Large intestine (tissue), 3 donors: ENCODE results near the gene ZKSCAN1. TPM values are rescaled to one million over a fixed set of nuclear protein-coding genes. Genes with fewer than 3 reads are reported as not detected.

Experiments
- DNase-seq, 2 donors: peaks; one replicate each; pipeline versions ENCODE4 v3.0.0 to v3.0.0-alpha.2; 2013
- H3K27ac ChIP-seq: one replicate; pipeline ENCODE4 v1.5.1; 2013; ENCODE audit warnings: low read length
- H3K27me3 ChIP-seq: 2 replicates; pipeline ENCODE4 v1.6.1; 2013; ENCODE audit warnings: low read length; ENCODE audit not compliant: control insufficient read depth, insufficient read depth
- H3K36me3 ChIP-seq: 2 replicates; pipeline ENCODE4 v1.6.1; 2013; ENCODE audit warnings: low read length; ENCODE audit not compliant: control insufficient read depth, insufficient read depth
- H3K4me1 ChIP-seq: one replicate; pipeline ENCODE4 v1.6.1; 2013; ENCODE audit warnings: low read length; ENCODE audit not compliant: control insufficient read depth, insufficient read depth
- H3K4me3 ChIP-seq: one replicate; pipeline ENCODE4 v1.5.1; 2013; ENCODE audit warnings: low read length
- H3K9me3 ChIP-seq: one replicate; pipeline ENCODE4 v1.6.1; 2013; ENCODE audit warnings: mild to moderate bottlenecking, low read depth, low read length, moderate library complexity; ENCODE audit not compliant: control insufficient read depth
- WGBS: methylation state at CpG from one replicate; pipeline ENCODE4 v1.1.5; 2013; ENCODE audit warnings: low lambda C conversion rate; ENCODE audit not compliant: insufficient coverage; 5-methylcytosine and 5-hydroxymethylcytosine counted together
- polyA plus RNA-seq: library from polyadenylated mRNA; unstranded; fragments of 120-200 nt; gene quantifications from one replicate; pipeline ENCODE4 v1.2.1, GENCODE V29; 2013

ZKSCAN1 gene
- polyA plus RNA-seq, 1 donor, result 45.6 TPM

DNA sequence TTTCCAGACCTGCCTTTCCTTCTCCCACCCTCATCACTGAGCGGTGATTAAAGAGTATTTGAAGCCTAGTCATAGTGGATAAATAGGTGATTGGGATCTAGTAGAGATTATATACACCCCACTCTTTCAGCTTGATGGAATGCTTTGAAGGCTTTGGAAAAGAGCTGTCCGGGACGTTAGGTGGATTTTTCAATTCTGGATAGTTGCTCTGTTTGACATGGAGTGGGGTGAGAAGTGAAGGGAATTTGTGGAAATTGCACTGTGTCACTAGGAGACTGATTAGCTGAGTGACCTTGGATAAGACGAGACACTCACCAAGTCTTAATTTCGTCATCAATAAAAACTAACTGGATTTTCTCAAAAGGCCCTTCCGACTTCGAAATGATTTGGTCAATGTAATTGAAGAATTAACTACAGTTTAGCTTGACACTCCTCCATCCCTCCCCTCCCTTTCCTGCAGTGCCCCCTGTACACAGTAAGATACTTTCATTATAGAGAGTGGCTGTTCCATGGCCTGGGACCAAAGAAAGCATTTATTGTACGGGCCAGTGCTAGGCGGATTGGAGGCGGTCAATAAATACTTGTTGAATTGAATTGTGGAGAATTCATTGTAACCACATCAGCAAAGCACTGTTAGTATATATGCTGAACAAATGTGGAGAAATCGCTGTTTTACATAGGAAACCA lies 962 bp downstream of the ZKSCAN1 start:
- Histone ChIP-seq H3K36me3 (no peaks in the 10 kb centered on the region), H3K4me1 (peaks cover 17% of the 10 kb centered on the region), H3K9me3 (no peaks in the 10 kb centered on the region), H3K27me3 (no peaks in the 10 kb centered on the region), H3K27ac (peak overlapping the region; percentile 92), H3K4me3 (peak overlapping the region; percentile 99)
- WGBS, result no CpG with 5 or more reads among the region's 11 CpGs
- DNase-seq, result peak in 1 of 2 donors; percentile 62

DNA sequence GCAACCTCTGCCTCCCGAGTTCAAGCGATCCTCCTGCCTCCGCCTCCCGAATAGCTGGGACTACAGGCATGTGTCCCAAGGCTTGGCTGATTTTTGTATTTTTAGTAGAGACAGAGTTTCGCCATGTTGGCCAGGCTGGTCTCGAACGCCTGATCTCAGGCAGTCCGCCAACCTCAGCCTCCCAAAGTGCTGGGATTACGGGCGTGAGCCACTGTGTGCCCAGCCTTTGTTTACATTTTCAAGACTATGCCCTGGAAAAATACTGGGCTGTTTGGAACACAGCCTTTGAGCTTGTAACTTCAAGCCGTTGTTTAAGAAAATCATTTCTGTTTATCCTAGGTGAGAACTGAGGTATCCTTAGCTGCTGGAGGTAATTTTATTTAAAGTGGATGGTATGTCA lies 1.9 kb downstream of the ZKSCAN1 start:
- peak overlapping the region; percentile 92 for H3K27ac ChIP-seq
- peak overlapping the region; percentile 99 for H3K4me3 ChIP-seq
- no CpG with 5 or more reads among the region's 11 CpGs for WGBS
- no peaks in the 10 kb centered on the region for H3K36me3 ChIP-seq
- peak in 1 of 2 donors; percentile 41 for DNase-seq
- no peaks in the 10 kb centered on the region for H3K9me3 ChIP-seq
- peaks cover 19% of the 10 kb centered on the region for H3K4me1 ChIP-seq
- H3K27me3 ChIP-seq, result no peaks in the 10 kb centered on the region

DNA sequence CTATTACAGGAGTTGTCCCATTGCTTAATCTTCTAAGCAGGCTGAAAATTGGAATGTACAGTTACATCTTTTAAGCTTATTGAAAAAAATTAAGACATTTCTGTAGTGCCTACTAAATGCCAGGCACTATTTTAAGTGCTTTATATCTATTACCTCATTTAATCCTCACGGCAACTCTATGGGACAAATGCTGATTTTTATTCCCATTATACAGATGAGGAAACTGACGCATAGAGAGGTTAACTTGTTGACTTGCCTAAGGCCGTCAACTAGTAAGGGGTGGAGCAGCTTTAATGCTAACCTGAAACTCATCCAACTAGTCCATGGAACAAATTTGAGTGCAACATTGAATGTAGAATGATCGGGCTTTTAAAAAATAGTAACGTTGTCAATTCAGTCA lies 2.5 kb downstream of the ZKSCAN1 start:
- peaks cover 20% of the 10 kb centered on the region for H3K4me1 ChIP-seq
- H3K4me3 ChIP-seq, result no peak overlapping the region
- no peaks in the 10 kb centered on the region for H3K36me3 ChIP-seq
- H3K27me3 ChIP-seq, result no peaks in the 10 kb centered on the region
- H3K27ac ChIP-seq, result peak overlapping the region; percentile 92
- no peaks in the 10 kb centered on the region for H3K9me3 ChIP-seq
- DNase-seq, result no peak
- 100% methylated on average over 2 of the region's 5 CpGs for WGBS

DNA sequence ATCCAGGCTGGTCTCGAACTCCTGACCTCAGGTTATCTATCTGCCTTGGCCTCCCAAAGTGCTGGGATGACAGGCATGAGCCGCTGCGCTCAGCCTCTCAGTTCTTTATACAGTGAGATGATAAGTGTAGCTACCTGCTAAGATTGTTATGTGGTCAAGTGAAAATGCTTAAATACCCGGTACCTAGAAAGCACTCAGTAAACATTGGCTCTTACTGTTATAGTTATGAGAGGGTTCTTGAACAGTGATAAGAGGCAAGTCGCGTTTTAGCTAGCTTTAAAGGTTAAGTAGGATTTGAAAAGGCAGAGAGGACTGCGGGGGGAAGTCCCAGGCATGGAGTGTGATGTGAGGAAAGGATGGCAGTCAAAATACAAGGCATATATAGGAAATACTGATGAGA lies 4.5 kb downstream of the ZKSCAN1 start:
- Histone ChIP-seq H3K36me3 (peaks cover 17% of the 10 kb centered on the region), H3K27me3 (no peaks in the 10 kb centered on the region), H3K4me1 (peaks cover 32% of the 10 kb centered on the region), H3K4me3 (no peak overlapping the region), H3K27ac (no peak overlapping the region), H3K9me3 (no peaks in the 10 kb centered on the region)
- WGBS, result 88% methylated on average over 1 of the region's 7 CpGs
- DNase-seq, result no peak

DNA sequence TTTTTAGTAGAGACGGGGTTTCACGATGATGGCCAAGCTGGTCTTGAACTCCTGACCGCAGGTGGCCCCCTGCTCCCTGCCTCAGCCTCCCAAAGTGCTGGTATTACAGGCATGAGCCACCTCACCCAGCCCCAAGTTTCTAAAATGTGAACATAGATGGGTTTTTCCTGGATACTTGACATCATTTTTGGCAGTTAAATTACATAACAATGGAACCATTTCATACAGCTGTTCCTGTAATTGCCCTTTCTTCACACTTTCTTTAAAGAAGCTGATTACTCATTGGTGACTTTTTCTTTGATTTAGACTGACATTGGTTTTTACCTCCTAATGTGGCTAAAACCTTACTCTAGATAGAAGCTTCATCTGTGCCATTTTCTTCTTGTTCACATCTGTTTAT lies 5.9 kb downstream of the ZKSCAN1 start:
- no peak for DNase-seq
- Histone ChIP-seq H3K4me1 (peaks cover 28% of the 10 kb centered on the region), H3K4me3 (no peak overlapping the region), H3K36me3 (peaks cover 27% of the 10 kb centered on the region), H3K27ac (no peak overlapping the region), H3K9me3 (no peaks in the 10 kb centered on the region), H3K27me3 (no peaks in the 10 kb centered on the region)
- WGBS, result no CpG with 5 or more reads among the region's 3 CpGs

DNA sequence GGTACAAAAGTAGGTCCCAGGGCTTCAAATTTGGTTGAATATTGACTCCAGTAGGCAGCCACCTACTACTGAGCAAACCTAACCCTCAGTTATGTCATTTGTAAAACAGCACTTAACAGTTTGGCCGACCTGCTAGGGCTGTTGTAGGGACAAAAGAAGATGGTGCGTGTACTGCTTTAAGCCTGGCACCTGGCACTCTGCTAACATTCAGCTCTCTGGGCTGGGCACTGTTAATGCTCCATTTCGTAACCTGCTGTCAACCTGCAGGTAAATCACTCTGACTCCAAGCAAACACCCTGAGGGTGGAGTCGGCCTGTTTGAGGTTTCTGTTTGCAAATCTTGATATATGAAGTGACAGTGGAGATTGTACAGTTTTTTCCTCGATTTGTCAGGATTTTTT lies 7.2 kb downstream of the ZKSCAN1 start:
- Histone ChIP-seq H3K36me3 (peaks cover 33% of the 10 kb centered on the region), H3K4me1 (peaks cover 20% of the 10 kb centered on the region), H3K27ac (peak overlapping the region; percentile 45), H3K9me3 (no peaks in the 10 kb centered on the region), H3K27me3 (no peaks in the 10 kb centered on the region), H3K4me3 (no peak overlapping the region)
- DNase-seq, result peak; percentile 57 to 72
- WGBS, result no CpG with 5 or more reads among the region's 5 CpGs

DNA sequence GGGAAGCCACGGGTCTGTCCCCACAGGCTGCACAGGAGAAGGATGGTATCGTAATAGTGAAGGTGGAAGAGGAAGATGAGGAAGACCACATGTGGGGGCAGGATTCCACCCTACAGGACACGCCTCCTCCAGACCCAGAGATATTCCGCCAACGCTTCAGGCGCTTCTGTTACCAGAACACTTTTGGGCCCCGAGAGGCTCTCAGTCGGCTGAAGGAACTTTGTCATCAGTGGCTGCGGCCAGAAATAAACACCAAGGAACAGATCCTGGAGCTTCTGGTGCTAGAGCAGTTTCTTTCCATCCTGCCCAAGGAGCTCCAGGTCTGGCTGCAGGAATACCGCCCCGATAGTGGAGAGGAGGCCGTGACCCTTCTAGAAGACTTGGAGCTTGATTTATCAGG lies 8.1 kb downstream of the ZKSCAN1 start:
- H3K4me1 ChIP-seq, result peaks cover 20% of the 10 kb centered on the region
- no peaks in the 10 kb centered on the region for H3K27me3 ChIP-seq
- WGBS, result 100% methylated on average over 1 of the region's 12 CpGs
- H3K36me3 ChIP-seq, result peaks cover 36% of the 10 kb centered on the region
- H3K4me3 ChIP-seq, result no peak overlapping the region
- H3K27ac ChIP-seq, result peak overlapping the region; percentile 45
- H3K9me3 ChIP-seq, result no peaks in the 10 kb centered on the region
- DNase-seq, result no peak

DNA sequence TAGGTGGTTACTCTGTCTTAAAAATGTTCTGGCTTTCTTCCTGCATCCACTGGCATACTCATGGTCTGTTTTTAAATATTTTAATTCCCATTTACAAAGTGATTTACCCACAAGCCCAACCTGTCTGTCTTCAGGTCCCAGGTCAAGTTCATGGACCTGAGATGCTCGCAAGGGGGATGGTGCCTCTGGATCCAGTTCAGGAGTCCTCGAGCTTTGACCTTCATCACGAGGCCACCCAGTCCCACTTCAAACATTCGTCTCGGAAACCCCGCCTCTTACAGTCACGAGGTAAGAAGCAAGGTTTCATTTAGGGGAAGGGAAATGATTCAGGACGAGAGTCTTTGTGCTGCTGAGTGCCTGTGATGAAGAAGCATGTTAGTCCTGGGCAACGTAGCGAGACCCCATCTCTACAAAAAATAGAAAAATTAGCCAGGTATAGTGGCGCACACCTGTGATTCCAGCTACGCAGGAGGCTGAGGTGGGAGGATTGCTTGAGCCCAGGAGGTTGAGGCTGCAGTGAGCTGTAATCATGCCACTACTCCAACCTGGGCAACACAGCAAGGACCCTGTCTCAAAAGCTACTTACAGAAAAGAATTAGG lies 8.7 kb downstream of the ZKSCAN1 start:
- no peak overlapping the region for H3K4me3 ChIP-seq
- WGBS, result 55% methylated on average over 4 of the region's 12 CpGs
- H3K4me1 ChIP-seq, result peaks cover 20% of the 10 kb centered on the region
- H3K36me3 ChIP-seq, result peaks cover 38% of the 10 kb centered on the region
- no peaks in the 10 kb centered on the region for H3K9me3 ChIP-seq
- H3K27me3 ChIP-seq, result no peaks in the 10 kb centered on the region
- peak overlapping the region; percentile 70 for H3K27ac ChIP-seq
- DNase-seq, result peak; percentile 64 to 82

DNA sequence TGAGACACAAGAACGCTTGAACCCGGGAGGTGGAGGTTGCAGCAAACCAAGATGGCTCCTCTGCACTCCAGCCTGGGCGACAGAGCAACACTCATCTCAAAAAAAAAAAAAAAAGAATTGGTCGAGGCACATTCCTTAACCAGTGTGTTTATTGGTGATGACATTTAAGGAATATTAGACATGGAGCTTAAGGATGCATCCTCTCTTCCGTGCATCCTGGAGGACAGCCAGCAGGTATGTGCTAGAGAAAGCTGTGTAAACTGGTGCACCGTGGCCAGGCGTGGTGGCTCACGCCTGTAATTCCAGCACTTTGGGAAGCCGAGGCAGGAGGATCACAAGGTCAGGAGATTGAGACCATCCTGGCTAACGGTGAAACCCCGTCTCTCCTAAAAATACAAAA lies 11.8 kb downstream of the ZKSCAN1 start:
- Histone ChIP-seq H3K4me3 (no peak overlapping the region), H3K4me1 (peaks cover 20% of the 10 kb centered on the region), H3K27me3 (no peaks in the 10 kb centered on the region), H3K9me3 (no peaks in the 10 kb centered on the region), H3K36me3 (peaks cover 66% of the 10 kb centered on the region), H3K27ac (no peak overlapping the region)
- no CpG with 5 or more reads among the region's 11 CpGs for WGBS
- no peak for DNase-seq

DNA sequence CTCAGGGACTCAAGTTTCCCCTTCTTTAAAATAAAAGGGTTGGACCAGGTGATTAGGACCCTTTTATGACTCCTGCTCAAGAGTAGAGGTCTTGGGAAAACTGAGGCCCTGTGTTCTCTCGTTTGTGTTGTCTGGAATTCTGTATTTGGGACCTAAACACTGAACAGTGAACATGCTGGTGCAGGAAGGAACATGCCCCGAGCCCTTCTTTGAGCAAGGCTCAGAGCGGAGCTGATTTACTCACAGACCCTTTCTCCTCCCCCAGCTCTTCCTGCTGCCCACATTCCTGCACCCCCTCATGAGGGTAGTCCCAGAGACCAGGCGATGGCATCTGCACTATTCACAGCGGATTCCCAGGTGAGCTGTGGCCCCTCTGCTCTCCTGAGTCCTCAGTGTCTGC lies 14.2 kb downstream of the ZKSCAN1 start:
- H3K9me3 ChIP-seq, result no peaks in the 10 kb centered on the region
- no peak overlapping the region for H3K27ac ChIP-seq
- peaks cover 72% of the 10 kb centered on the region for H3K36me3 ChIP-seq
- H3K4me1 ChIP-seq, result no peaks in the 10 kb centered on the region
- DNase-seq, result no peak
- WGBS, result no CpG with 5 or more reads among the region's 5 CpGs
- H3K4me3 ChIP-seq, result no peak overlapping the region
- H3K27me3 ChIP-seq, result no peaks in the 10 kb centered on the region

DNA sequence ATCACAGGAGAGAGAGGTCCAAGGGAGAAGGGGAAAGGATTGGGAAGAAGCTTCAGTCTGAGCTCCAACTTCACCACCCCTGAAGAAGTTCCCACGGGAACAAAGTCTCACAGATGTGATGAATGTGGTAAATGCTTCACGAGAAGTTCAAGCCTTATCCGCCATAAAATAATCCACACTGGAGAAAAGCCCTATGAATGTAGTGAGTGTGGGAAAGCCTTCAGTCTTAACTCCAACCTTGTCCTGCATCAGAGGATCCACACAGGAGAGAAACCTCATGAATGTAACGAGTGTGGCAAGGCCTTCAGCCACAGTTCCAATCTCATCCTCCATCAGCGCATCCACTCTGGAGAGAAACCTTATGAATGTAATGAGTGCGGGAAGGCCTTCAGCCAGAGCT lies 18.1 kb downstream of the ZKSCAN1 start:
- Histone ChIP-seq H3K27ac (no peak overlapping the region), H3K9me3 (no peaks in the 10 kb centered on the region), H3K36me3 (peaks cover 67% of the 10 kb centered on the region), H3K4me1 (peaks cover 2% of the 10 kb centered on the region), H3K27me3 (no peaks in the 10 kb centered on the region), H3K4me3 (no peak overlapping the region)
- DNase-seq, result no peak
- no CpG with 5 or more reads among the region's 6 CpGs for WGBS
